ENCODE measurements around the gene UBAC2.

GRCh38 chr13:99305566-99305965 lies 104.9 kb downstream of the UBAC2 start:
- TF ChIP-seq POLR2A (IDR thresholded peaks at IDR 0.05) (no peak), CTCF (IDR thresholded peaks at IDR 0.05) (no peak)
